GM12865 (cell line): Measurements from ENCODE around the gene ZMYM1.
"Not testable (repeated sequence)": the region's sequence is repeated elsewhere in the genome, so short reads cannot be mapped to it uniquely, and the experiment has no call there.

Source experiments
- DNase-seq: peaks from one replicate; pipeline ENCODE4 v3.0.0; 2010; ENCODE audit warnings: low read depth
- H3K4me3 ChIP-seq: 2 replicates; pipeline ENCODE4 v1.5.1; 2011; ENCODE audit warnings: mild to moderate bottlenecking, low read depth, low read length, control low read depth
- TF ChIP-seq, protein P1 (sequence below): IDR thresholded peaks from 2 replicates; pipeline ENCODE4 v1.5.1; 2011; ENCODE audit warnings: low read length, control low read depth, low read depth, inconsistent platforms; ENCODE audit not compliant: insufficient read depth; ENCODE audit errors: missing control alignments

ZMYM1 gene

DNA sequence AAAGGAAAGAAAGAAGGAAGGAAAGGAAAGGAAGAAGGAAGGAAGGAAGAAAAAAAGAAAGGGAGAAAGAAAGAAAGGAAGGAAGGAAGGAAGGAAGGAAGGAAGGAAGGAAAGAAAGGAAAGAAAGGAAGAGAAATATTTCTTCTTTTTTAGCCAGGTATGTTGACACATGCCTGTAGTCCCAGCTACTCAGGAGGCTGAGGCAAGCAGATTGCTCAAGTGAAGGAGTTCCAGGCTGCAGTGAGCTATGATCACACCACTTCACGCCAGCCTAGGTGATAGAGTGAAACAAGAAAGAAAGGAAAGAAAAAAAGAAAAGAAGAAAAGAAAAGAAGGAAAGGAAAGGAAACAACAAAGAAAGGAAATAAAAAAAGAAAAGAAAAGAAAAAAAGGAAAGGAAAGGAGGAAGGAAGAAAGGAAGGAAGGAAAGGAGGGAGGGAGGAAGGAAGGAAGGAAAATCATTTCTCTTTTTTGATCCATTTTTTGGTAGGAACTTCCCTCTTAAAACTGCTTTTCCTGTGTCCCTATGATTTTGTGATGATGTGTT, 5.8 kb upstream of the ZMYM1 start:
- TF ChIP-seq, protein P1, sequence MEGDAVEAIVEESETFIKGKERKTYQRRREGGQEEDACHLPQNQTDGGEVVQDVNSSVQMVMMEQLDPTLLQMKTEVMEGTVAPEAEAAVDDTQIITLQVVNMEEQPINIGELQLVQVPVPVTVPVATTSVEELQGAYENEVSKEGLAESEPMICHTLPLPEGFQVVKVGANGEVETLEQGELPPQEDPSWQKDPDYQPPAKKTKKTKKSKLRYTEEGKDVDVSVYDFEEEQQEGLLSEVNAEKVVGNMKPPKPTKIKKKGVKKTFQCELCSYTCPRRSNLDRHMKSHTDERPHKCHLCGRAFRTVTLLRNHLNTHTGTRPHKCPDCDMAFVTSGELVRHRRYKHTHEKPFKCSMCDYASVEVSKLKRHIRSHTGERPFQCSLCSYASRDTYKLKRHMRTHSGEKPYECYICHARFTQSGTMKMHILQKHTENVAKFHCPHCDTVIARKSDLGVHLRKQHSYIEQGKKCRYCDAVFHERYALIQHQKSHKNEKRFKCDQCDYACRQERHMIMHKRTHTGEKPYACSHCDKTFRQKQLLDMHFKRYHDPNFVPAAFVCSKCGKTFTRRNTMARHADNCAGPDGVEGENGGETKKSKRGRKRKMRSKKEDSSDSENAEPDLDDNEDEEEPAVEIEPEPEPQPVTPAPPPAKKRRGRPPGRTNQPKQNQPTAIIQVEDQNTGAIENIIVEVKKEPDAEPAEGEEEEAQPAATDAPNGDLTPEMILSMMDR: no peak
- no peak overlapping the region for H3K4me3 ChIP-seq
- no peak for DNase-seq

DNA sequence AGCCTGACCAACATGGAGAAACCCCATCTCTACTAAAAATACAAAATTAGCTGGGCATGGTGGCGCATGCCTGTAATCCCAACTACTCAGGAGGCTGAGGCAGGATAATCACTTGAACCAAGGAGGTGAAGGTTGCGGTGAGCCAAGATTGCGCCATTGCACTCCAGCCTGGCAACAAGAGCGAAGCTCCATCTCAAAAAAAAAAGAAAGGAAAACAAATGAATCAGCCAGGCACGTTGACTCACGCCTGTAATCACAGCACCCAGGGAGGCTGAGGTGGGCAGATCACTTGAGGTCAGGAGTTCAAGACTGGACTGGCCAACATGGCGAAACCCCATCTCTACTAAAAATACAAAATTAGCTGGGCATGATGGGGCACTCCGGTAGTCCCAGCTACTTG, 2.8 kb upstream of the ZMYM1 start:
- DNase-seq, H3K4me3 ChIP-seq: not testable (repeated sequence)

GRCh38 chr1:35080171-35080854, 1.1 kb downstream of the ZMYM1 start:
- no peak for DNase-seq
- peak overlapping the region; percentile 74; the same call in 1 of the 2 replicates for H3K4me3 ChIP-seq
- TF ChIP-seq, protein P1: no peak

GRCh38 chr1:35085421-35085820, 6.2 kb downstream of the ZMYM1 start:
- no peak for DNase-seq
- TF ChIP-seq, protein P1: no peak
- no peak overlapping the region for H3K4me3 ChIP-seq

GRCh38 chr1:35097224-35097623, 18.0 kb downstream of the ZMYM1 start:
- H3K4me3 ChIP-seq: no peak overlapping the region
- TF ChIP-seq, protein P1: no peak
- no peak for DNase-seq

GRCh38 chr1:35111106-35111505, 31.9 kb downstream of the ZMYM1 start:
- DNase-seq: no peak
- TF ChIP-seq, protein P1: no peak
- H3K4me3 ChIP-seq: no peak overlapping the region

GRCh38 chr1:35112668-35113067, 33.5 kb downstream of the ZMYM1 start:
- TF ChIP-seq, protein P1: no peak
- DNase-seq: no peak
- H3K4me3 ChIP-seq: no peak overlapping the region
